ENCODE data around the gene MRPL40.

DNA sequence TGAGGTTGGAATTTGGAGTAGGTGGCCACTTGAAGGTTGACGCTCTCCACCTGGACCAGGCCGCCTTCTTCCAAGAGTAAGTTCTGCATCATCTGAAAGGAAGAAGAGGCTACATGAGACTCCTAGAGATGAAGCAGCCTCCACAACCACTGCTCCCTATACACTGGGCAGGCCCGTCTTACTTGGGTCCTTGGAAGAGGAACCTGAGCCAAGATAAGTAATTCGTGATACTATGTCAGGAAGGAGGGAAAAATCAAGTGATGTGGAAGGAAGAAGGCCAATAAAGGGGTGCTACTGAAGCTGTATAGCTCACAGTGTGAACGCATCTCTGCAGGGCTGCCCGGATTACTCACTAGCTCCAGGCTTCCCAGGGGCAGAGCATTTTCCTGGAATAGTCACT is 35.6 kb downstream of the MRPL40 start:
- TF ChIP-seq, protein P1, sequence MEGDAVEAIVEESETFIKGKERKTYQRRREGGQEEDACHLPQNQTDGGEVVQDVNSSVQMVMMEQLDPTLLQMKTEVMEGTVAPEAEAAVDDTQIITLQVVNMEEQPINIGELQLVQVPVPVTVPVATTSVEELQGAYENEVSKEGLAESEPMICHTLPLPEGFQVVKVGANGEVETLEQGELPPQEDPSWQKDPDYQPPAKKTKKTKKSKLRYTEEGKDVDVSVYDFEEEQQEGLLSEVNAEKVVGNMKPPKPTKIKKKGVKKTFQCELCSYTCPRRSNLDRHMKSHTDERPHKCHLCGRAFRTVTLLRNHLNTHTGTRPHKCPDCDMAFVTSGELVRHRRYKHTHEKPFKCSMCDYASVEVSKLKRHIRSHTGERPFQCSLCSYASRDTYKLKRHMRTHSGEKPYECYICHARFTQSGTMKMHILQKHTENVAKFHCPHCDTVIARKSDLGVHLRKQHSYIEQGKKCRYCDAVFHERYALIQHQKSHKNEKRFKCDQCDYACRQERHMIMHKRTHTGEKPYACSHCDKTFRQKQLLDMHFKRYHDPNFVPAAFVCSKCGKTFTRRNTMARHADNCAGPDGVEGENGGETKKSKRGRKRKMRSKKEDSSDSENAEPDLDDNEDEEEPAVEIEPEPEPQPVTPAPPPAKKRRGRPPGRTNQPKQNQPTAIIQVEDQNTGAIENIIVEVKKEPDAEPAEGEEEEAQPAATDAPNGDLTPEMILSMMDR (conservative IDR thresholded peaks at IDR 0.05; ENCODE audit: low read depth in 2 of 2): no peak
- no peak for TF ChIP-seq EZH2 (IDR thresholded peaks at IDR 0.05; ENCODE audit: low read depth, unreplicated experiment)
- no peak for TF ChIP-seq EZH2phosphoT487 (IDR thresholded peaks at IDR 0.05; ENCODE audit: unreplicated experiment)
- TF ChIP-seq CREB1 (CRISPR knock-in tag; IDR thresholded peaks at IDR 0.05; ENCODE audit: low read depth): no peak
- TF ChIP-seq POLR2AphosphoS5 (IDR thresholded peaks at IDR 0.05; ENCODE audit: low read depth): no peak
- TF ChIP-seq, protein P2, sequence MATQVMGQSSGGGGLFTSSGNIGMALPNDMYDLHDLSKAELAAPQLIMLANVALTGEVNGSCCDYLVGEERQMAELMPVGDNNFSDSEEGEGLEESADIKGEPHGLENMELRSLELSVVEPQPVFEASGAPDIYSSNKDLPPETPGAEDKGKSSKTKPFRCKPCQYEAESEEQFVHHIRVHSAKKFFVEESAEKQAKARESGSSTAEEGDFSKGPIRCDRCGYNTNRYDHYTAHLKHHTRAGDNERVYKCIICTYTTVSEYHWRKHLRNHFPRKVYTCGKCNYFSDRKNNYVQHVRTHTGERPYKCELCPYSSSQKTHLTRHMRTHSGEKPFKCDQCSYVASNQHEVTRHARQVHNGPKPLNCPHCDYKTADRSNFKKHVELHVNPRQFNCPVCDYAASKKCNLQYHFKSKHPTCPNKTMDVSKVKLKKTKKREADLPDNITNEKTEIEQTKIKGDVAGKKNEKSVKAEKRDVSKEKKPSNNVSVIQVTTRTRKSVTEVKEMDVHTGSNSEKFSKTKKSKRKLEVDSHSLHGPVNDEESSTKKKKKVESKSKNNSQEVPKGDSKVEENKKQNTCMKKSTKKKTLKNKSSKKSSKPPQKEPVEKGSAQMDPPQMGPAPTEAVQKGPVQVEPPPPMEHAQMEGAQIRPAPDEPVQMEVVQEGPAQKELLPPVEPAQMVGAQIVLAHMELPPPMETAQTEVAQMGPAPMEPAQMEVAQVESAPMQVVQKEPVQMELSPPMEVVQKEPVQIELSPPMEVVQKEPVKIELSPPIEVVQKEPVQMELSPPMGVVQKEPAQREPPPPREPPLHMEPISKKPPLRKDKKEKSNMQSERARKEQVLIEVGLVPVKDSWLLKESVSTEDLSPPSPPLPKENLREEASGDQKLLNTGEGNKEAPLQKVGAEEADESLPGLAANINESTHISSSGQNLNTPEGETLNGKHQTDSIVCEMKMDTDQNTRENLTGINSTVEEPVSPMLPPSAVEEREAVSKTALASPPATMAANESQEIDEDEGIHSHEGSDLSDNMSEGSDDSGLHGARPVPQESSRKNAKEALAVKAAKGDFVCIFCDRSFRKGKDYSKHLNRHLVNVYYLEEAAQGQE (IDR thresholded peaks at IDR 0.05; ENCODE audit: unreplicated experiment): no peak

Data from GM23338 (cell line).